Effector memory CD4-positive, alpha-beta T cell (primary cell): ENCODE measurements around the gene SBK1.
A peak's percentile ranks its signal among the peaks of the same experiment; 100 is the strongest.
"Not testable (repeated sequence)": the region's sequence is repeated elsewhere in the genome, so short reads cannot be mapped to it uniquely, and the experiment has no call there.

Source experiments
- DNase-seq, 3 donors: peaks; one replicate each; pipeline ENCODE4 v3.0.0-alpha.2; 2020
- H3K27ac ChIP-seq: 2 replicates; pipeline ENCODE4 v1.7.0; 2013; ENCODE audit warnings: mild to moderate bottlenecking, low read length, moderate library complexity; ENCODE audit not compliant: insufficient read depth, poor library complexity, severe bottlenecking
- H3K27me3 ChIP-seq: replicated peaks from 2 replicates; pipeline ENCODE4 v1.7.0; 2013; ENCODE audit warnings: mild to moderate bottlenecking, low read length; ENCODE audit not compliant: insufficient read depth, control insufficient read depth, poor library complexity, severe bottlenecking
- H3K36me3 ChIP-seq: 2 replicates; pipeline ENCODE4 v1.7.0; 2013; ENCODE audit warnings: mild to moderate bottlenecking, low read length, moderate library complexity; ENCODE audit not compliant: control insufficient read depth, insufficient read depth
- H3K4me1 ChIP-seq: 2 replicates; pipeline ENCODE4 v1.7.0; 2013; ENCODE audit warnings: low read length, mild to moderate bottlenecking; ENCODE audit not compliant: control insufficient read depth, insufficient read depth, poor library complexity, severe bottlenecking
- H3K4me3 ChIP-seq: 2 replicates; pipeline ENCODE4 v1.7.0; 2013; ENCODE audit warnings: low read length, low read depth, mild to moderate bottlenecking; ENCODE audit not compliant: insufficient read depth, poor library complexity, severe bottlenecking
- H3K9me3 ChIP-seq: 2 replicates; pipeline ENCODE4 v1.7.0; 2013; ENCODE audit warnings: mild to moderate bottlenecking, low read length, moderate library complexity; ENCODE audit not compliant: control insufficient read depth
- total RNA-seq, 3 donors: gene quantifications; one replicate each; lab custom pipeline; 2026; lab: John Stamatoyannopoulos, UW

Gene SBK1
- total RNA-seq = 20.7 to 28.7 (median 21.1) reads per million in 3 donors

DNA sequence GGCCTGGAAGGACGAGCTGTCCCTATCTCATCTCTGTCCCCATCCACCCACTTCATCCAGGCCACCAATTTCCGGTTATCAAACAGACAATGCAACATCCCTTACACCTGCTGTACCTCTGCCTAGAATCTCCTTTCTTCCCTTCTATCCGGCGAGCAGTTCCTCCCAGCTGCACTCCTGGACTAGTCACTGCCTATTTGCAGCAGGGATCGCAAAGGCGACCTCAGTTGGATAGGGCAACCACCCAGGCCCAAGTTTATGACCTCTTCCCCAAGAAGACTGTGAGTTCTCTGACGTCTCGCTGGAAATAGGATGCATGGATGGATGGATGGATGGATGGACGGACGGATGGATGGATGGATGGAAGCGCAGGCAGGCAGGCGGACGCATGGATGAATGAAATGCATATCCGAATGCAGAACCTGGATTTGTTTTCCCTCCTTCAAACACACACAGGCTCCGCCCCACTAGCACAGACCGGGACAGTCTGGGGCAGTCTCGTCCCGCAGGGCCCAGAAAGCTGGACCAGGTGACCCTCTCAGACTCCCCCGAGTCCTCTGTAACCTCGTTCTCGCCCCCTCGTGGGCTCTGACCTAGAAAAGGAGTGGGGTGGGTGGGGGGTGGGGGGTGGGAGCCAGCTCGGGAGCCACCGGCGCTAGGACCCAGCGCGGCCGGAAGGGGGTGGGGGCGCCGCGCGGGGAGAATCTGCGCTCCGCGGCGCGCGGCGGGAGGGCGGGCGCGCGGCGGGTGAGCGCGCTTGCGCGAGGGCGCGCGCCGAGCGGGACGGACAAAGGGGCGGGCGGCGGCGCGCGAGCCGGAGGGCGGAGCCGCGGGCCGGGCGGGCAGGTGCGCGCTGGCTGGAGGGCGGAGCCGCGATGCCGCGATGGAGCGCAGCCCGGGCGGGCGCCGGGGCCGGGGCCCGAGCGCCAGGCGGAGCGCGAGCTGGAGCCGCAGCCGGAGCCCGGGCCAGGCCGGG is at the start of gene SBK1:
Gene SBK1, plus strand, starts transcription at position 875 of the 976 bp plus-strand sequence. CDS start 24,867 bp downstream, outside the sequence.
- Histone ChIP-seq H3K27ac (peak within 1 kb of the TSS; percentile 75), H3K36me3 (no peaks in the 10 kb centered on the region), H3K9me3 (no peaks in the 10 kb centered on the region), H3K4me3 (peak within 1 kb of the TSS; percentile 97), H3K4me1 (peaks cover 32% of the 10 kb centered on the region), H3K27me3 (no peaks in the 10 kb centered on the region)
- peak; percentile 71 to 77 (median 72) for DNase-seq

DNA sequence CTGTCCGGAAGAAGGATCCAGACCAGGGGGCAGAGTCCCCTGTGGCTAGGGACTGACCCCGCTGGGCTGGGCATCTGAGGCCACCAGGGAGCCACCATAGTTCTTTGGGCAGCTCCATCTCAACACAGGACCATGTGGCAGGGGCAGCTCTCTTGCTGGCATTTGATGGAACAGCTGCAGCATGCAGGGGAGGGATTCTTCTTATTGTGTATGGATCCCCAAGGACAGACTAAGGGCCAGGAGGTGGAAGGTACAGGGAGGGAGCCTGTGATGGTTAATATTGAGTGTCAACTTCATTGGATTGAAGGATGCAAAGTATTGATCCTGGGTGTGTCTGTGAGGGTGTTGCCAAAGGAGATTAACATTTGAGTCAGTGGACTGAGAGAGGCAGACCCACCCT is 42.8 kb upstream of the SBK1 start:
- not testable (repeated sequence) for H3K4me1 ChIP-seq, H3K27ac ChIP-seq, H3K36me3 ChIP-seq, H3K9me3 ChIP-seq, H3K27me3 ChIP-seq, DNase-seq, H3K4me3 ChIP-seq

DNA sequence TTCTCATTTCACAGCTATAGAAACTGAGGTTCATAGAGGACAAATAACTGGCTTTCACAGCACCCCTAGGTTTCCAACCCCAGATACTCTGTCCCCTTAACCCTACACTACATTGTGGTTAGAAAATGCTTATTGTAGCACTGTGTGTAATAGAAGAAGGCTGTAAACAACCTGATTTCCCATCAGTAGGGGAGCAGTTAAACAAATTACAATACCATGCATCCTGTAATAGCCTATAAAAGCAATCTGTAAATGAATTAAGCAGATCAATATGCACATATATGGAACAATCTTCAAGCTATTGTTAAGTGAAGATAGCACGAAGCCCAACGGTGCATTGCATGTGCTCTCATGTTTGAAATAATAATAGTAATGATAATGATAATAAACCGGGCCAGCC is 41.3 kb upstream of the SBK1 start:
- no peak overlapping the region for H3K4me3 ChIP-seq
- H3K36me3 ChIP-seq = no peaks in the 10 kb centered on the region
- H3K27ac ChIP-seq = no peak overlapping the region
- H3K9me3 ChIP-seq = no peaks in the 10 kb centered on the region
- no peaks in the 10 kb centered on the region for H3K27me3 ChIP-seq
- no peak for DNase-seq
- no peaks in the 10 kb centered on the region for H3K4me1 ChIP-seq

DNA sequence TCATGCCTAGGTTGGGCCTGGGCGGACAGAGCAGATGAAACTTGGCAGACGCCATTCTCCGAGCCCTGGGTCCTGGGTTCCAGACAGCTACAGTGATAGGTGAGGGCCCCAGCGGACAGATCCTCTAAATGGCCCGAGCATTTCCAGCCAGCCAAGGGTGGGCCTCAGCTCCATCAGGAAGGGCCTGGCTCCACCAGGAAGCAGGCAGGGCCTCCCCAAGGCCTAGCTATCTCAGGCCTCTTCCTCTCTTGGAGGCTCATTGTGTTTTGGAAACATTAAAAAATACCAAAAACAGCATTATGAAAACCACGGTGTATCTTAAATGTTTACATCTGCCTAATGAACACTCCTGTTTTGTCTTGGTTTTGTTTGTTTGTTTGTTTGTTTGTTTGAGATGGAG is 38.2 kb upstream of the SBK1 start:
- peaks cover 2% of the 10 kb centered on the region for H3K4me1 ChIP-seq
- no peaks in the 10 kb centered on the region for H3K36me3 ChIP-seq
- no peaks in the 10 kb centered on the region for H3K27me3 ChIP-seq
- no peak for DNase-seq
- H3K9me3 ChIP-seq = no peaks in the 10 kb centered on the region
- H3K27ac ChIP-seq = no peak overlapping the region
- no peak overlapping the region for H3K4me3 ChIP-seq

DNA sequence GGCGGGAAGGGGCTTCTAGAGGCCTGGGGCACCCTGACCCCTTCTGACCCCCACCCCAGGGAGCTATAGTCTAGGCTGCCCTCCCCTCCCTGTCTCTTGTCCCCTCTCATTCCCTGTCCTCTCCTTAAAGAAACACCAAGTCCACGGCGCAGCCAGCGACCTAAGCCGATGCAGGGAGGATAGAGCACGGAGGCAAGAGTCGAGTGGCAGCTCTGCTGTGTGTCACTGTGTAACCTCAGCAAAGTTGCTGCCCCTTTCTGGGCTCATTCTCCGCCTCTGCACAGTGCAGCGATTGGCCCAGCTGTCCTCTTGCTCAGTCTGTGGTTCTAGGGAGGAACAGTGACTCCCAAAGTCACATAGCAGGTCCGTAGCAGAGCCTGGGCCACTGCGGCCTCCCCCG is 36.5 kb upstream of the SBK1 start:
- H3K27ac ChIP-seq = no peak overlapping the region
- no peaks in the 10 kb centered on the region for H3K36me3 ChIP-seq
- H3K9me3 ChIP-seq = no peaks in the 10 kb centered on the region
- no peak overlapping the region for H3K4me3 ChIP-seq
- no peak for DNase-seq
- H3K27me3 ChIP-seq = no peaks in the 10 kb centered on the region
- peaks cover 3% of the 10 kb centered on the region for H3K4me1 ChIP-seq

DNA sequence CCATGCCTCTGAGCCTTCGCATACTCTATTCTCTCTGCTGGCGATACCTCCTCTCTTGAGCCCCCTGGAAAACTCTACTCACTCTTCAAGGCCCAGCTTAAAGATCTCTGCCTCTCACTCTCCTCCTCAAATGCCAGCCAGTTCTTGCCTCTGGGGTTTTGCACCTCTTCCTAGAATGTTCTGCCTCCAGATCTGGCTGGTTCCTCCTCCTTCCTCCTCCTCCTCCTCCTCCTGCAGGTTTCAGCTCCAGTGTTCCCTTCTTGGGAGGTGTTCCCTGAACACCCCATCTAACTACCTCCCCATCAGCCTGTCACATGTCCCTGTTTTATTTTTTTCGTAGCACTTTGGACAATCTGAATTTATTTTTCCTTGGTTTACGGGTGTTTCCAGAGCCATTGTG is 35.1 kb upstream of the SBK1 start:
- no peak for DNase-seq
- Histone ChIP-seq H3K4me1 (peaks cover 3% of the 10 kb centered on the region), H3K4me3 (no peak overlapping the region), H3K9me3 (no peaks in the 10 kb centered on the region), H3K27ac (no peak overlapping the region), H3K27me3 (no peaks in the 10 kb centered on the region), H3K36me3 (no peaks in the 10 kb centered on the region)

DNA sequence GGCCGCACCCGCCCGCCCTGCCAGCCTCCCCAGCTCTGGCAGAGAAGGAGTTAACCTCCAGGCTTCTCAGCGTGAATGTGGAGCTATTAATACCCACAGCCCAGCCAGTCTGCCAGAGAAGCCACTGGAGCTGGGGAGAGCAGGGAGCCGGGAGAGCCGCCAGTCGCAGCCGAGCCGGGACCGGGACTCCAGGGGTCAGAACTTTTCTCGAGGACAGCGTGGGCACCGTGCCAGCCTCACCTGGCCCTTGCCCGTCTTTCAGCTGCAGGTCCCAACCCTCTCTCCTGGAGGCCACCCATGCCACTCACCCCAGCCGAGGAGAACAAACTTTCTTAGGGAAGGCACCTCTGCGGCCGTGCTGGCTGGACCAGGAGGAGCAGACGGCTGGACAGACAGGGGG is 33.8 kb upstream of the SBK1 start:
- Histone ChIP-seq H3K27ac (no peak overlapping the region), H3K4me3 (no peak overlapping the region), H3K4me1 (peaks cover 3% of the 10 kb centered on the region), H3K36me3 (no peaks in the 10 kb centered on the region), H3K9me3 (no peaks in the 10 kb centered on the region), H3K27me3 (no peaks in the 10 kb centered on the region)
- no peak for DNase-seq

DNA sequence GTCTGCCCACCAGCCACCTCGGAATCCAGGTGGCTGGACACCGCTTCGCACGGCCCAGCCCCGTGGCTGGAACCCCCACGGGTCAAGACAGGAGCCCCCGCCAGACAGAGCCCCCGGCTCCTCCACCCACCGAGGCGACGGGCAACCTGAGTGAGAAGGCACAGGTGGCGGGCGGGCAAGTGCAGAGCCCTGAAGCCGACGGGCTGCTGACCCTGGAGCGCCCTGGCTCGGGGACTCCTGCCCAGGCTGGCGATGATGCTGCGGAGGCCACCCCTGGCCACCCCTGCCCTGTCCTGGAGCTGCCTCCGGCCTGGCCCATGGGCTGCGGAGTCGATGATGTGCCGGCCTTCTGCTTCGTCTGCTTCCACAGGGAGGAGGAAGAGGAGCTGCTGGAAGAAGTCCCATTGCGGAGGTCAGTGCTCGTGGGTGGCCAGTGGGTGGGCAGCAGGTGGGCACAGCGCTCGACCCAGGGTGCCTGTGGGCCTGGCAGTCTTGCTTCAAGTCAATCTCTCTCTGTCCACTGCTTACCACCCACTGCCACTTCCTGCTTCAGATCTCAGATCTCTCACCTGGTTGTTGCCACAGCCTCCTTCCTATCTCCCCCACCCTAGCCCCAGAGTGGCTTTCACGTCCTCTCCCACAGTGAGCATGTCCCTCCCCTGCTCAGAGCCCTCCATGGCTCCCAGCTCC is 33.1 kb upstream of the SBK1 start:
- H3K4me1 ChIP-seq = peaks cover 3% of the 10 kb centered on the region
- no peak overlapping the region for H3K4me3 ChIP-seq
- H3K27me3 ChIP-seq = no peaks in the 10 kb centered on the region
- H3K9me3 ChIP-seq = no peaks in the 10 kb centered on the region
- DNase-seq = no peak
- H3K36me3 ChIP-seq = no peaks in the 10 kb centered on the region
- H3K27ac ChIP-seq = no peak overlapping the region

DNA sequence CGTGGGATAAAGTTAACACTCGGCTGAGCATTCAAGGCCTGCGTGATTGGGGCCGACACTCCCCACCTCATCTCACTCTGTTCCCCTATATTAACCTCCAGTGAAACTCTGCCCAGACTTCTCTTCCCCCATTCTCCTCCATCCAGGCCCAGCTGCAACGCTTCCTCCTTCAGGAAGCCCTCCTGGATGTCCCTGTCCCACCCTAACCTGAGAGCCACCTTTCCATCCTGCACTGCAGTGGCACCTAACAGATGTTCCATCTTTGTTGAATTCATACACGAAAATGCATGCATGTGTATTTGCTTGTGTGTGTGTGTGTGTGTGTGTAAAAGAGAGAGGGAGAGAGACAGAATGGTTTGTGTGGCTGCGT is 32.6 kb upstream of the SBK1 start:
- no peak for DNase-seq
- Histone ChIP-seq H3K27me3 (no peaks in the 10 kb centered on the region), H3K9me3 (no peaks in the 10 kb centered on the region), H3K36me3 (no peaks in the 10 kb centered on the region), H3K4me1 (peaks cover 3% of the 10 kb centered on the region), H3K27ac (no peak overlapping the region), H3K4me3 (no peak overlapping the region)

DNA sequence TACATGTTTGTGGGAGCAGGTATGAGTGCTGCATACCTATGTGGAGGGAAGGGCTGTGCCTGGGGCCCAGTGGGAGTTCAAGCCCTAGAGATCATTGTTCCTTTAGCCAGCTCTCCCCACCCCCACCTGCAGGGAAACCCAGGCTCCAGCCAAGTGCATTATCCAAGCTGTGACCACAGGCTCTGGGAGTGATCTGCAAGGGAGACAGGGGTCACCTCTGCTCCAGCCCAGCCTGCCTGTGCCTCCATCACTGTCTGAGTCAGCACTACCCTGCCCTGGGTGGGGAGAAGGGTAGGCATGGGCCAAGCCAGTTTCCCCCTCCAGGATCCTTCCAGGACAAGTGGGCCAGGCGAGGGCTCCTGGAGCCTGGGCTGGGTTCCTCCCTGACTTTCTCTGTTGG is 32.1 kb upstream of the SBK1 start:
- H3K36me3 ChIP-seq = no peaks in the 10 kb centered on the region
- H3K27me3 ChIP-seq = no peaks in the 10 kb centered on the region
- H3K27ac ChIP-seq = no peak overlapping the region
- no peak overlapping the region for H3K4me3 ChIP-seq
- H3K9me3 ChIP-seq = no peaks in the 10 kb centered on the region
- peaks cover 3% of the 10 kb centered on the region for H3K4me1 ChIP-seq
- DNase-seq = no peak
